Fibroblast of skin of right quadriceps (primary cell): ENCODE results near the gene F2RL2.

Source experiments
- DNase-seq: peaks from one replicate; pipeline ENCODE4 v3.0.0-alpha.2; 2013

The F2RL2 gene

DNA sequence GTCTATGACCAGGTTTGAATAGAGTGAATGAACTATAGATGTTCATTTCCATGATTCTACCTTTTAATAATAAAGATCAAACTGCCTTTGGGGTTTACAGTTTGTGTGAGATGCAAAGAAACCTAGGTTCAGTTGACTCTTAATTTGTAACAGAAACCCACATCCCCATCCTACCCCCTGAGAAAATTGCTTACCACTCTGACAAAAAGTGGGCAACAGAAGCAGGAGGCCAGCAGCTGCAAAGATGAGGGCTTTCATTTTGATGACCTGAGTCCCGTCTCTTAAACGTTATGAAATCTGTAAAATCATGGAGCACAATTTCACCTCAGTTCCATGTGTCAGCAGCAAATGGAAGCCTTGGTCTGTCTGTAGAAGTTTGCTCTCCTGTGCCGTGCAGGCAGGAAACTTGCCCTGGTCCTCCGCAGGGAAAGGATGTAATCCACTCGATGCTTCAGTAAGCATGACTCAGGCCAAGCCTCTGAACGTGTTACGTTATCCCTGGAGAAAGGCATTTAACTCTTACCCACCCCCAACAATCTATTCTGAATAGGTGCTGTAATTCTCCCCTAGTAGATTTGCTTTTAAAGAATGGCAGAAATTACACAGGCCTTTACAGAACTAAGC lies at the start of gene F2RL2:
TSS of gene F2RL2 (minus strand) at position 431 of the 624 bp plus-strand sequence. CDS start at position 258, 173 bp downstream.
- DNase-seq: peak; percentile 90

GRCh38 chr5:76672242-76672641 lies 49.0 kb upstream of the F2RL2 start:
- DNase-seq: no peak

DNA sequence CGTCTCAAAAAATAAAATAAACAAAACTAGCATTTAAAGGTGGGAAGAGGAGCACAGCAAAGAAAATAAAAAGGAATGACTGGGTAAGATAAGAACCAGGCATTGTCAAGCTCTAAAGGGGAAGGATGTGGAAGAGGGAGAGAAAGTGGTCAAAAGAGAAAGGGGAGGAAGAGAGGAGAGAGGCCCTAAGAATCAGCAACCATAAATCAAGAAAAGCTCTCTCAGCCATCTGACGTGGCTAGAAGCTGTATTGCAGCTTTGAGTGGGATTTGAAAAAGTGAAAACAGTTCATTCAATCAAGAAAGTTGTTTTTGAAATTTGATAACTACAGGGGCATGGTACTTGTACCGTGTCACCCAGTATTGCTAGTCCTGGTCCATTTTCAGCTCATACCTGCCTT lies 47.3 kb upstream of the F2RL2 start:
- DNase-seq: no peak

GRCh38 chr5:76669245-76669644 lies 46.0 kb upstream of the F2RL2 start:
- DNase-seq: no peak

DNA sequence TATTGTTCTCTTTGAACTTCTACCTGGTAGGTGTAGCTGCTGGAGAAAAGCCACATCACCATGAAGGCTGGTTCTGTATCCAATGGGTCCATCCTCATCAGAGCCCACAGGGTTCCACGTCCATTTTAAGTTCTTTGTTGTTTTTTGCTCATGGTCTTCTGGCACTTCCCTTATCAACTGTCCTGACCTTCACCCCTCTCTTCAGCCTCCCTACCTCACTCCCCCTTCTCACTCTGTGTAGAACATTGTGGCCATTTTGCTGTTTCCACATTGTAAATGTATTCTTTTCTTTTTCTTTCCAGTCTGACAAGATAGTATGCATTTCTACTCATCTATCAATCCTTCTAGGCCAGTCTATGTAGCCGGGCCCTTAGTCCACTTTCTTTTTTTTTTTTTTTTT lies 44.3 kb upstream of the F2RL2 start:
- DNase-seq: no peak

DNA sequence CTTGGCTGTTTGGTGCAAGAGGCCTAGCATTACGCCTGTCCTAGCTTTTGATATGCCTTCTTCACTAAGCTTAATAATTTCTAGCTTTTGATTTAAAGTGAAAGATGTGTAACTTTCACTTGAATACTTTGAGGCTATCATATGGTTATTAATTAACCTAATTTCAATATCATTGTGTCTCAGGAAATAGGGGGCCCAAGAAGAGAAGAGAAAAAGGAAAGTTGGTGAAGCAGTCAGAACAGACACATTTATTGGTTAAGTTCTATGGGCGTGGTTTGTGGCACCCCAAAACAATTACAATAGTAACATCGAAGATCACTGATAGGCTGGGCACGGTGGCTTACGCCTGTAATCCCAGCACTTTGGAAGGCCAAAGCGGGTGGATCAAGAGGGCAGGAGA lies 40.9 kb upstream of the F2RL2 start:
- no peak for DNase-seq

- DNase-seq: peak; percentile 15
Measured at GRCh38 chr5:76663573-76663972, 40.4 kb upstream of the F2RL2 start.

GRCh38 chr5:76662521-76662920 lies 39.3 kb upstream of the F2RL2 start:
- no peak for DNase-seq

DNA sequence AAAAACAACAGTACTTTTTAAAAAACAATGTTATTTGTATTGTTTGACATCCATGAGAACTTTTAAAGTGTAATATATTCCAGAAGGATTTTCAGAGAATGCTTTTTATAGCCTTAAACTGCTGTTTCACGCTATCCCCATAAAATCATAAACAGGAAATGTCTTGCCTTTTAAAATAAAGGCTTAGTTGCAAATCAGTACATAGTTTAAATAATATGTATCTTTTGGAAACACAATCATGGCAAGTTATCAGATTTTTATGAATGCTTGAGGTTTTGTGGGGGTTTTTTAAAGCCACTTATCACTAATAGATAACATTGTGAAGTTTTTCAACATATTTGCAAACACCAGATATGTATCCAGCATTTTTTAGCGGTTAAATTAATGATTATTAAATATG lies 37.2 kb upstream of the F2RL2 start:
- DNase-seq: peak; percentile 22

- DNase-seq: no peak
Measured at GRCh38 chr5:76657683-76658311, 34.6 kb upstream of the F2RL2 start.

DNA sequence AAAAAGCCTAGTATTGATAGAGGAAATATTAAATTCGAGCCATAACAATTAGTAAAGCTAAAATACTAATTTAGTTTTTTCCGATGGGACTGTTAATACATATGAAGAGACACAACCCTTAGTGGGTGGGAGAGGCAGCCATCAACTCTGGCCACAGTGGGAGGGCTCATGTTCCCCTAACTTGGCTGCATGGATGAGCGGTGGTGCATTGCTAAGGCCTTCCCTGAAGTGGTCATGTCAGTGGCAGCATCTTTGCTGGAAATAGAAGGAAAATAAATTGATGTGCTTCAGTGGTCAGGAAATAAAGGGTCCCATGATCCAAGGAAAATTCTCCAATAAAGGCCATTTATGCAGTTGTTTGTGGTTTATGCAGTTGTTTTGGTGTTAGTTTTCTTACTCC lies 33.9 kb upstream of the F2RL2 start:
- DNase-seq: no peak

DNA sequence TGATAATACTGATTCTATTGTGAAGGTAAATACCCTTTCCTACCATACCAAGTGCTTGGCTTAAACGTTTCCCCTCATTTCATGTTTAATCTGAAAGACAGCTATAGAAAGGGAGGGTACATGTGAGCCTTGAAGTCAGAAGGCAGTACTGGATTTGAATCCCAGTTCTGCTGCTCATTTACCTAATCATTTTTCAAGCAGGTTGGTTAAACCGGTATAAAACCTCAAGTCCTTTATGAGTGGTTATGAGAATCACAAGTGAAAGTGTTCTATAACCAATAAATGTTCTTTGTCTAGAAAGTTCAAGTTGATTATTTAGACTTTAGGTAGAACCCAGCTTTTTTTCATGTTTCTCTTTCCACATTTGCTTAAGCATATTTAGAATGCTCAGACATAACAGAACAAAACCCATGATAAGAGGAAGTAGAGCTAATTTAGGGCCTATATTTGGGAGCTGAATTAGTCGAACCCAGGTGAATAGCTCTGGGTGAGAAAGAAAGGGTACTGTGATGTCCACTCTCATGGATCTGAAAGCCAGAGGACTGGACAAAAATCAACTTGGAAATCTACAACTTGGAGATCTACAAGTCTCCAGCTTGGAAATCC lies 29.7 kb upstream of the F2RL2 start:
- DNase-seq: no peak

DNA sequence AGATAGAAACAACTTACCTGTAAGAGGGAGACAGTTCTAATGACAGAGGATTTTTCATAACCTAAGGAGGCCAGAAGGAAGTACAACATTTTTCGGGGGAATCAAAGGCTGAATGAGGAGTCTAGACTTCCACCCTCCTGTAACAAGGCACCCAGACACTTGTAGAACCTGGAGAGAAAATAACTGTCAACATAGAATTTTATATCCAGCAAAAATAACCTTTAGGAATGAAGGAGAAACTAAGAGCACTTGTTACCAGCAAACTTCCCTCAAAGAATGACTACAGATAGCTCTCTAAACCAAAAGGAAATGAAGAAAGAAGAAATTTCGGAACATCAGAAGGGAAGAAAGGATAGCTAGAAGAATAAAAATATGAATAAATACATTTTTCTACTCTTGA lies 25.9 kb upstream of the F2RL2 start:
- no peak for DNase-seq

GRCh38 chr5:76643371-76643770 lies 20.2 kb upstream of the F2RL2 start:
- DNase-seq: no peak

GRCh38 chr5:76642390-76643040 lies 19.3 kb upstream of the F2RL2 start:
- peak; percentile 55 for DNase-seq

DNA sequence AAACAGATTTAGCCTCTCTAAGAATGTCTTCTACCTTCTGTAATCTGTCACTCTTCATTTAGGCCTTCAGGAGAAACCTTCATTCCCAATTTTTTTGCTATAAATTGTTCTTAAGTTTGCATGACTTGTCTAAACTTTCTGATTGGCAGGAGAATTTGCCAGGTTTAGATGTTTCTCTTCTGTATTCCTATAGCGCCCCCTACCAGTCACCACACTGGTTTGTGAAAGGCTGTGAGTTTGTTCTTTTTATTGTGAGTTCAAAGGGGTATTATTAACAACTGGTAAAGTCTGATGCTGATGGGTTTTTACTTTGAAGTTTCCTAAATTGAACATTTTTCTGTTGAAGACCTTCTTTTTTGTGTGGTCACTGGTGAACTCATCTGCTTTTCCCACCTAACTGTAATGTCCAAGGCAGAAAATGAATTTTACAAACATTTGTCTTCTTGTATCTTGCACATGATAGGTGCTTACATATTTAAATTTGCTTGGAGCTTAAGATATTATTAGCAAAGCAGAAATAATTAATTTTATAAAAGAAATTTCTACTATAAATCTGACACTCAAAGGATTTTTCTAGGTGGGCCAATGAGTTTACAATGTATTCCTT lies 18.4 kb upstream of the F2RL2 start:
- peak; percentile 70 for DNase-seq

- no peak for DNase-seq
Measured at GRCh38 chr5:76638479-76638878, 15.3 kb upstream of the F2RL2 start.

DNA sequence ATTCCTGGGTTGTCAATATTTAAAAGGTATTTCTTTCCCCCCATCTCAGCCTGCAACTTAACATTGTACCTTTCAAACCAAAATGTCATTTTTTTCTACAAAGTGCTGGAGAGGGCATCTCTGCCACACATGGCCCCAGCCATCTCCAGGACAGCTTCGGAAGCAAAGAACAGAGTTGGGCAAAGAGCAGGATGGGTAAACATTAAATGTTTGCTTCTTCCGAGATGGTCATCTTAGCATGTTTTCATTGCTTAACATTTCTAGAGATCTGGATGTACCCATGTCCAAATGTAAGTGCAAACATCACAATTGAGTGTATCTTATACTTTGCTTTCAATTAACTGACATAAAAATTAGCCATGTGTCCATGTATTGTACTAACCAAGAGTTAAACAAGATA lies 14.3 kb upstream of the F2RL2 start:
- no peak for DNase-seq

GRCh38 chr5:76634661-76635060 lies 11.5 kb upstream of the F2RL2 start:
- no peak for DNase-seq

GRCh38 chr5:76626738-76627137 lies 3.5 kb upstream of the F2RL2 start:
- DNase-seq: no peak

DNA sequence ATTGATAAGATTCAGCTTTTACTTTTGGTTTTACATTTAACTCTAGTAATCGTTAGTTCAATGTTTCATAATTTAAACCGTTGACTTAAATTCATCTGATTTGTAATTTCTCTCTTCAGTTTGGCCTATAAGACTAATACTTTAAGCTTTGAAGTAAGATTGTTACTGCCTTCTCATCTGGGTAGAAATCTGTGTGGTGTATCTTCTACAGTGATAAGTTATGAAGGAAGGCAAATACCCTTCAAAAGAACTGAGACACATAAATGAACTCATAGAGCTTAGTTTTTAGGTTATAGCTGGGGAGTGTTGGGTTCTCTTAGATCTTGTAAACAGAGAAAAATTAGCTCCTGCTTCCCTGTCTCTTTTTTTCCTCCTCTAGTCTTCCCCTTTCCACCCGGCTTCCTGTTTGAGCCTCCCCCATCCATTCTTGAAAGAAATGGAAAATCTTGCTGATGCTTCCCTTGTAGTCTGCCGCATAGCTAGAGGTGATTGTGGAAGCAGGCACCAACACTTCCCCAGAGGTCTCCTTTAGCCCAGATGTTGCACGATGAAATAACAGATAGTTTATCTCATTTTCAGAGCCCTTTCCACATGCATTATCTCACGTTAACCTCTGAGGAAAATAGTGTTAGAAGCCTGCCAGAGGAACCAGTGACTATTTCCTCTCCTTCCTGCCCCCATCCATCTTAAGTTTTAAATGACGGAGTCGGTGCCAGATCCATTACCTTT lies 2.0 kb upstream of the F2RL2 start:
- no peak for DNase-seq

- no peak for DNase-seq
Measured at GRCh38 chr5:76622076-76622475, 1.1 kb downstream of the F2RL2 start.

DNA sequence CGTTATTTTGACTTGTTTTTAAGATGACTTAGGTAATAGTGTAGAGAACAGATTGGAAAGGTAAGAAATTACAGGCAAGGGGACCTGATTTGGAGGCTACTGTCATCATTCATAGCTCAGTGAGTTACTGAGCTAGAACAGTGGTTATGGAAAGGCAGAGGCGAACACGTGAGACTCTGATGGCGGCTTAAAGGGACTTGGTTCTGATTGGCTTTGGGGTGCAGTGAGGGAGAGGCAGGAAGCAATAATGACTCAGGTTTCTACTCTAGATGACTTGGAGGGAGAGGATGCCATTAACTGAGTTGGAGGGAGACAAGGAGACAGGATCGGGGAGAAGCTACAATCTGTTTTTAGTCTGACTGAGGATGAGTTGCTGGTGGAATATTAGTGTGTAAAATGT lies 3.0 kb downstream of the F2RL2 start:
- DNase-seq: no peak
